ENCODE measurements around the gene BCKDHB. TPM values are rescaled to one million over a fixed set of nuclear protein-coding genes. Genes with fewer than 3 reads are reported as not detected.

BCKDHB gene
- total RNA-seq, 4 donors from 2014 or later: 12.0 to 32.4 (median 20.6) TPM

DNA sequence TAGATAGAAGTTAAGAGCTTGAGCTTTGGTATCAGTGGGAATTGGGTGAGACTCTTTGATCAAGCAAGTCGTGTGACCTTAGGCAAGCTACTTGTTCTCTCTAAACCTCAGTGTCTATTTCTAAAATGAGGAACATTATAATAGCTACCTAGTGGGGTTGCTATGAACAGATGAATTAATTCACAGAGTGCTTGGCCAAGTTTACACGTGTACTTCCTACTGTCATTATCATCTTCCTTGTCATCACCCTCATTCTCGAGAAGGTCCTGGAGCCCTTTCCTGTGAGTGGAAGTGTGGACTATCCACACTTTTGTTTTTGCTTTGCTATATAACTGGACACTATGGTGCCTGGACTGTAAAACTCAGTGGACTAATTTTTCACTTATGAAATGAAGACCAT, 64.0 kb downstream of the BCKDHB start:
- Histone ChIP-seq H3K27ac (no peak overlapping the region), H3K27me3 (no peaks in the 10 kb centered on the region), H3K9me3 (no peaks in the 10 kb centered on the region), H3K4me3 (no peak overlapping the region), H3K36me3 (peaks cover 0 to 10% of the 10 kb centered on the region in 2 donors), H3K4me1 (no peaks in the 10 kb centered on the region)
- WGBS, 2 donors (ENCODE audit: low coverage in 1 of 2): 77 to 85% methylated on average over 2 to 3 of the region's 3 CpGs
- no peak for TF ChIP-seq EP300 (IDR thresholded peaks at IDR 0.05)
- TF ChIP-seq POLR2A (IDR thresholded peaks at IDR 0.05): no peak
- TF ChIP-seq, protein P1, sequence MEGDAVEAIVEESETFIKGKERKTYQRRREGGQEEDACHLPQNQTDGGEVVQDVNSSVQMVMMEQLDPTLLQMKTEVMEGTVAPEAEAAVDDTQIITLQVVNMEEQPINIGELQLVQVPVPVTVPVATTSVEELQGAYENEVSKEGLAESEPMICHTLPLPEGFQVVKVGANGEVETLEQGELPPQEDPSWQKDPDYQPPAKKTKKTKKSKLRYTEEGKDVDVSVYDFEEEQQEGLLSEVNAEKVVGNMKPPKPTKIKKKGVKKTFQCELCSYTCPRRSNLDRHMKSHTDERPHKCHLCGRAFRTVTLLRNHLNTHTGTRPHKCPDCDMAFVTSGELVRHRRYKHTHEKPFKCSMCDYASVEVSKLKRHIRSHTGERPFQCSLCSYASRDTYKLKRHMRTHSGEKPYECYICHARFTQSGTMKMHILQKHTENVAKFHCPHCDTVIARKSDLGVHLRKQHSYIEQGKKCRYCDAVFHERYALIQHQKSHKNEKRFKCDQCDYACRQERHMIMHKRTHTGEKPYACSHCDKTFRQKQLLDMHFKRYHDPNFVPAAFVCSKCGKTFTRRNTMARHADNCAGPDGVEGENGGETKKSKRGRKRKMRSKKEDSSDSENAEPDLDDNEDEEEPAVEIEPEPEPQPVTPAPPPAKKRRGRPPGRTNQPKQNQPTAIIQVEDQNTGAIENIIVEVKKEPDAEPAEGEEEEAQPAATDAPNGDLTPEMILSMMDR (IDR thresholded peaks at IDR 0.05): no peak
- no peak for TF ChIP-seq POLR2AphosphoS5 (IDR thresholded peaks at IDR 0.05)
- ATAC-seq: no peak

DNA sequence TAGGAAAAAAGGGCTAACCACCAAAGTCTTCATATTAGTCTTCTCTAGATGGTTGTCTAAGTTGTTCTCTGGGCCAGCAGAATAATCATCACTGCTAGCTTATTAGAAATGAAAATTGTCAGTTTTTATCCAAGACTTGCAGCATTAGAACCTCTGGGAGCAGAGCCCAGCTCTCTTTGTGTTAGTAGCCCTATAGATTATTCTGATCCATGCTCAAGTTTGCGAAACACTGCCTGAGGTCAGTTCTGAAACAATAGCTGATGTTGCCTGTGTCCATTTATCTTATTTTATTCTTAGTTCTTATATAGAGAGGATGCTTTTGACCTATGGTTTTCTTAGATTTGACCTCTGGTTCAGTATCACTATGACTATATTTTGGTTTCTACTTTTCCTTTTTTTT, 66.9 kb downstream of the BCKDHB start:
- peaks cover 0 to 4% of the 10 kb centered on the region in 2 donors for H3K36me3 ChIP-seq
- no peak overlapping the region for H3K4me3 ChIP-seq
- no peaks in the 10 kb centered on the region for H3K9me3 ChIP-seq
- no peak overlapping the region for H3K27ac ChIP-seq
- H3K4me1 ChIP-seq: no peaks in the 10 kb centered on the region
- H3K27me3 ChIP-seq: no peaks in the 10 kb centered on the region
- no peak for TF ChIP-seq POLR2AphosphoS5 (IDR thresholded peaks at IDR 0.05)
- no peak for TF ChIP-seq EP300 (IDR thresholded peaks at IDR 0.05)
- no peak for TF ChIP-seq POLR2A (IDR thresholded peaks at IDR 0.05)
- TF ChIP-seq, protein P1 (IDR thresholded peaks at IDR 0.05): no peak
- no peak for ATAC-seq
- WGBS, 2 donors (ENCODE audit: low coverage in 1 of 2): 100% methylated on average over 1 of the region's 1 CpG

DNA sequence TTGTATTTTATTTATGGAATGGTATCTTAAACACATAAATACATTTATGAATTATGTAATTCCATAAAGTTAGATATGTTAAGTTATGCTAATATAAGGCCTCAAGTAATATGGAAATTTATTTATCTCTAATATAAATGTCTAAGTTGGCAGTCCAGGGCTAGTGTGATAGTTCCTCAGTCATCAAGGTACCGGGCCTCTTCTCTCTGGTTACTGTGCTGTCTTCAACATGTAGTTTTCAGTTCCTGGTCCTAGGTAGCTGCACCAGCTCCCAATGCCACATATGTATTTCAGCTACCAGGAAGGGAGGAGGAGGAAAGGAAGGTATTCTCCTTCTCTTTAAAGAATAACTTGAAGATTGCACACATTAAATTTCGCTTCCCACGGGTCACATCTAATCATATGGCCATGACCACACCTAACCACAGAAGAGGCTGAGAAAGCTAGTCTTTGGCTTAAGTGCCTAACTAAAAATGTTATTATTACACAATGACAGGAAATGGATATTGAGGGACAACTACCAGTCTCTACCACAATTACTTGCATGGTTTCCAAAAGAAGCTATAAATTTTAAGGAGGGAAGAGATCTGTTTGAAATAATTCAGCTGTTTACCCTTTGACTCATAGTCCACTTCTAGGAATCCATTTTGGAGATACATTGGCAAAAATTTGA, 68.6 kb downstream of the BCKDHB start:
- Histone ChIP-seq H3K4me3 (no peak overlapping the region), H3K27ac (no peak overlapping the region), H3K36me3 (no peaks in the 10 kb centered on the region), H3K4me1 (no peaks in the 10 kb centered on the region), H3K27me3 (no peaks in the 10 kb centered on the region), H3K9me3 (no peaks in the 10 kb centered on the region)
- 96 to 100% methylated on average over 3 of the region's 3 CpGs for WGBS, 2 donors (ENCODE audit: low coverage in 1 of 2)
- TF ChIP-seq POLR2AphosphoS5 (IDR thresholded peaks at IDR 0.05): no peak
- TF ChIP-seq, protein P1 (IDR thresholded peaks at IDR 0.05): no peak
- TF ChIP-seq POLR2A (IDR thresholded peaks at IDR 0.05): no peak
- no peak for TF ChIP-seq EP300 (IDR thresholded peaks at IDR 0.05)
- ATAC-seq: no peak

DNA sequence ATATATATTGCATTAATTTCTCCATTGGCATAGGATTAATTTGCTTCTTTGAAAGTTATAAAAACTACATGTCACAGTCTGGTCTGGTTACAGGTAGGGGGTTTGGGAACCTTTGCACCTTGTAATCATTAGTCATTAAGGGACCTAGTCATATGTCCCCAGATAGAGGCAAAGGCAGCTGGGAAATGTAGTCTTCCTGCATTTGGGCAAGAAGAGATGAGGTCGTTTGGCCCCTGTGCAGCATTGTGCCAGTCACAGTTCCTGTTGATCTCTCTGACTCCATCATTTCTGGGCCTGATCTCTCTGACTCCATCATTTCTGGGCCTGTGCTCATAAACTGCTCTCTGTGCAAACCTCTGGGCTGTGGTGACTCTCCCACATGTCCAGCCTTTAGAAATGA, 73.2 kb downstream of the BCKDHB start:
- no peak overlapping the region for H3K27ac ChIP-seq
- TF ChIP-seq POLR2AphosphoS5 (IDR thresholded peaks at IDR 0.05): no peak
- TF ChIP-seq, protein P1 (IDR thresholded peaks at IDR 0.05): no peak
- H3K27me3 ChIP-seq: no peaks in the 10 kb centered on the region
- no peaks in the 10 kb centered on the region for H3K36me3 ChIP-seq
- H3K4me1 ChIP-seq: no peaks in the 10 kb centered on the region
- H3K9me3 ChIP-seq: peaks cover 0 to 2% (median 0%) of the 10 kb centered on the region in 3 donors
- H3K4me3 ChIP-seq: no peak overlapping the region
- WGBS, 2 donors (ENCODE audit: low coverage in 1 of 2): 57 to 73% methylated on average over 1 of the region's 1 CpG
- no peak for ATAC-seq

DNA sequence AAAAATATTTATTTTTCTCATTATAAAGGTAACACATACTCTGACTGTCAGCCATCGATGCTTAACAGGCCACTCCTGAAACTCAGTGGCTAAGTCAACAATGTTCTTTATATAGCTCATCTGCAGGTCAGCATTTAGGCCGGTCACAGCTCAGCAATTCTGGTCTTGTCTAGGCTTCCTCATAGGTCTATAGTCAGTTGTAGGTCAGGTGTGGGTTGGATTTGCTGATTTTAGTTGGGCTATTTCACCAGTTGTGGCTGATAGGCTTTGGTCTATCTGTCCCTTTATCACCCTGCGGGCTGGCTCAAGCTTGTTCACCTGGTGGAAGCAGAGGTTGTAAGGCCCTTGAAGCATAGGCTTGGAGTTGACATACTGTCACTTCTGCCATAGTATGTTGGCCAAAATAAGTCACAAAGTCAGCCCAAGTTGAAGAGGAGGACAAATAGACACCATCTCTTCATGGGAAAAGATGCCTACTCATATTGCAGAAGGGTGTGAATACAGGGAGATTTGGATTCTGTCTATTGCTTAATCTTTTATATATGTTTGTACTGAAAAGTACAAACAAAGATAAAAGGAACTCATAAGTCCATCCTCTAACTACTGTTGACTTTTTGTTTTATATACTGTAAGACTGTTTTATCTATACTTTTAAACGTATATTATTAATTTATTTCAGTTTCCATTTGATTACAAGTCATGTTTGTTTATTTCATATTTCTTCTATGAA, 75.0 kb downstream of the BCKDHB start:
- Histone ChIP-seq H3K27ac (no peak overlapping the region), H3K4me1 (no peaks in the 10 kb centered on the region), H3K4me3 (no peak overlapping the region), H3K9me3 (peaks cover 0 to 5% (median 0%) of the 10 kb centered on the region in 3 donors), H3K36me3 (no peaks in the 10 kb centered on the region), H3K27me3 (no peaks in the 10 kb centered on the region)
- no peak for ATAC-seq
- TF ChIP-seq, protein P1 (IDR thresholded peaks at IDR 0.05): no peak
- no peak for TF ChIP-seq EP300 (IDR thresholded peaks at IDR 0.05)
- no peak for TF ChIP-seq POLR2A (IDR thresholded peaks at IDR 0.05)
- no peak for TF ChIP-seq POLR2AphosphoS5 (IDR thresholded peaks at IDR 0.05)
- WGBS, 2 donors (ENCODE audit: low coverage in 1 of 2): 90 to 92% methylated on average over 2 to 3 of the region's 4 CpGs
